Neural progenitor cell (in vitro differentiated cells): ENCODE results near the gene GSTK1. TPM values are rescaled to one million over a fixed set of nuclear protein-coding genes. Genes with fewer than 3 reads are reported as not detected.

Experiments
- DNase-seq: peaks from one replicate; pipeline ENCODE4 v3.0.0-alpha.2; 2016; ENCODE audit warnings: low spot score
- H2AFZ ChIP-seq: fragments of 200-600 bp; sonication (generic); replicated peaks from 2 replicates; pipeline ENCODE4 v1.6.1; 2016; ENCODE audit warnings: antibody characterized with exemption
- H3F3A ChIP-seq: fragments of 200-600 bp; sonication (generic); 2 replicates; pipeline ENCODE4 v1.6.1; 2016; ENCODE audit warnings: antibody characterized with exemption, low read depth
- H3K27ac ChIP-seq: fragments of 200-600 bp; sonication (generic); 2 replicates; pipeline ENCODE4 v1.5.1; 2016; ENCODE audit warnings: mild to moderate bottlenecking
- H3K27me3 ChIP-seq: fragments of 200-600 bp; sonication (generic); 2 replicates; pipeline ENCODE4 v1.6.1; 2016; ENCODE audit warnings: mild to moderate bottlenecking, moderate library complexity
- H3K36me3 ChIP-seq: fragments of 200-600 bp; sonication (generic); 2 replicates; pipeline ENCODE4 v1.5.1; 2016
- H3K4me1 ChIP-seq: fragments of 200-600 bp; sonication (generic); 2 replicates; pipeline ENCODE4 v1.6.1; 2016; ENCODE audit warnings: mixed run types
- H3K4me2 ChIP-seq: fragments of 200-600 bp; sonication (generic); 2 replicates; pipeline ENCODE4 v1.6.1; 2016
- H3K4me3 ChIP-seq: fragments of 200-600 bp; sonication (generic); 2 replicates; pipeline ENCODE4 v1.5.1; 2016
- H3K79me2 ChIP-seq: fragments of 200-600 bp; sonication (generic); 2 replicates; pipeline ENCODE4 v1.6.1; 2016; ENCODE audit warnings: low read depth
- H3K9ac ChIP-seq: fragments of 200-600 bp; sonication (generic); 2 replicates; pipeline ENCODE4 v1.6.1; 2016
- H3K9me3 ChIP-seq: fragments of 200-600 bp; sonication (generic); 2 replicates; pipeline ENCODE4 v1.5.1; 2016; ENCODE audit warnings: low read depth
- H4K20me1 ChIP-seq: fragments of 200-600 bp; sonication (generic); 2 replicates; pipeline ENCODE4 v1.6.1; 2016; ENCODE audit warnings: low read depth
- H3K27ac Mint-ChIP-seq: 3 replicates; pipeline ENCODE4 v1.8.0; 2021; ENCODE audit warnings: mixed read lengths
- H3K27me3 Mint-ChIP-seq: 2 replicates; pipeline ENCODE4 v1.8.0; 2022; ENCODE audit warnings: low read depth, mild to moderate bottlenecking, inconsistent platforms, moderate library complexity, mixed read lengths; ENCODE audit not compliant: insufficient read depth
- H3K36me3 Mint-ChIP-seq: 3 replicates; pipeline ENCODE4 v1.8.0; 2021; ENCODE audit warnings: mixed read lengths
- H3K4me1 Mint-ChIP-seq: 3 replicates; pipeline ENCODE4 v1.8.0; 2021; ENCODE audit warnings: mixed read lengths
- H3K4me3 Mint-ChIP-seq: 3 replicates; pipeline ENCODE4 v1.8.0; 2021; ENCODE audit warnings: mild to moderate bottlenecking, moderate library complexity, mixed read lengths
- H3K9me3 Mint-ChIP-seq: 3 replicates; pipeline ENCODE4 v1.8.0; 2020; ENCODE audit warnings: mixed read lengths
- EZH2 ChIP-seq: fragments of 200-600 bp; sonication (generic); IDR thresholded peaks from 2 replicates; pipeline ENCODE4 v1.6.1; 2017; ENCODE audit warnings: antibody characterized with exemption, mild to moderate bottlenecking, moderate library complexity
- EZH2phosphoT487 ChIP-seq: fragments of 200-600 bp; sonication (generic); IDR thresholded peaks from 2 replicates; pipeline ENCODE4 v1.6.1; 2017; ENCODE audit warnings: antibody characterized with exemption
- total RNA-seq: library from RNA; depleted of rRNA; stranded (reverse); fragments of >200 nt; gene quantifications from 2 replicates; pipeline ENCODE4 v1.2.3, GENCODE V29; 2015; ENCODE audit warnings: low replicate concordance
- TF ChIP-seq, protein P1 (sequence below): fragments of 200-600 bp; sonication (generic); IDR thresholded peaks from 2 replicates; pipeline ENCODE4 v1.5.1; 2017; ENCODE audit warnings: antibody characterized with exemption, mild to moderate bottlenecking

The GSTK1 gene
- total RNA-seq, 1 donor from 2014 or later: 45.3 TPM

DNA sequence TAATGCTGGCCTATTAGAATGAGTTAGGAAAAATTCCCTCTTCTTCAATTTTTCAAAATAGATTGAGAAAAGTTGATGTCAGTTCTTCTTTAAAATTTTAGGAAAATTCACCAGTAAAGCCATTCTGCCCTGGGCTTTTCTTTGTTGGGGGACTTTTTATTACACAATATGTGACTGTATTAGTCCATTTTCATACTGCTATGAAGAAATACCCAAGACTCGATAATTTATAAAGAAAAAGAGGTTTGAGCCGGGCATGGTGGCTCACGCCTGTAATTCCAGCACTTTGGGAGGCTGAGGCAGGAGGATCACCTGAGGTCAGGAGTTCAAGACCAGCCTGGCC lies 28.7 kb upstream of the GSTK1 start:
- Histone ChIP-seq H3K27me3 (peaks cover 13% of the 10 kb centered on the region), H3K4me2 (no peak overlapping the region)

DNA sequence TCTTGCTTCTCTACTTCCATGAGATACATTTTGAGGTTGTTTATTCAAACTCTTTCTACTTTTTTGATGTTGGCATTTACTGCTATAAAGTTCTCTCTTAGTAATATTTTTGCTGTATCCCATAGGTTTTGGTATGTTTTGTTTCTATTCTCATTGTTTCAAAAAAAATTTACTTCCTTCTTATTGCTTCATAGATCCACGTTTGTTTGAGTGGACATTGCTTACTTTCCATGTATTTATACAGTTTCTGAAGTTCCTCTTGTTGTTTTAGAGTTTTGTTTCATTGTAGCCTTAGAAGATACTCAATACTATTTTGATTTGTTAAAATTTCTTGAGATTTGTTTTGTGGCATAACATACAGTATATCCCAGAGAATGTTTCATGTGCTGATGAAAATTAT lies 27.7 kb upstream of the GSTK1 start:
- H4K20me1 ChIP-seq: no peaks in the 10 kb centered on the region
- H3K4me1 Mint-ChIP-seq: no peaks in the 10 kb centered on the region
- H3K79me2 ChIP-seq: no peaks in the 10 kb centered on the region
- H3K27ac Mint-ChIP-seq: no peak overlapping the region
- H3K9me3 ChIP-seq: peaks cover 10% of the 10 kb centered on the region
- no peak for TF ChIP-seq EZH2
- no peak for TF ChIP-seq EZH2phosphoT487
- TF ChIP-seq, protein P1, sequence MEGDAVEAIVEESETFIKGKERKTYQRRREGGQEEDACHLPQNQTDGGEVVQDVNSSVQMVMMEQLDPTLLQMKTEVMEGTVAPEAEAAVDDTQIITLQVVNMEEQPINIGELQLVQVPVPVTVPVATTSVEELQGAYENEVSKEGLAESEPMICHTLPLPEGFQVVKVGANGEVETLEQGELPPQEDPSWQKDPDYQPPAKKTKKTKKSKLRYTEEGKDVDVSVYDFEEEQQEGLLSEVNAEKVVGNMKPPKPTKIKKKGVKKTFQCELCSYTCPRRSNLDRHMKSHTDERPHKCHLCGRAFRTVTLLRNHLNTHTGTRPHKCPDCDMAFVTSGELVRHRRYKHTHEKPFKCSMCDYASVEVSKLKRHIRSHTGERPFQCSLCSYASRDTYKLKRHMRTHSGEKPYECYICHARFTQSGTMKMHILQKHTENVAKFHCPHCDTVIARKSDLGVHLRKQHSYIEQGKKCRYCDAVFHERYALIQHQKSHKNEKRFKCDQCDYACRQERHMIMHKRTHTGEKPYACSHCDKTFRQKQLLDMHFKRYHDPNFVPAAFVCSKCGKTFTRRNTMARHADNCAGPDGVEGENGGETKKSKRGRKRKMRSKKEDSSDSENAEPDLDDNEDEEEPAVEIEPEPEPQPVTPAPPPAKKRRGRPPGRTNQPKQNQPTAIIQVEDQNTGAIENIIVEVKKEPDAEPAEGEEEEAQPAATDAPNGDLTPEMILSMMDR: no peak
- H2AFZ ChIP-seq: no peak overlapping the region
- H3K27ac ChIP-seq: no peak overlapping the region
- DNase-seq: no peak
- peaks cover 11% of the 10 kb centered on the region for H3K9me3 Mint-ChIP-seq
- H3K4me1 ChIP-seq: no peaks in the 10 kb centered on the region
- no peak overlapping the region for H3K4me2 ChIP-seq
- H3K36me3 ChIP-seq: no peaks in the 10 kb centered on the region
- H3K27me3 Mint-ChIP-seq: no peaks in the 10 kb centered on the region
- H3K4me3 ChIP-seq: no peak overlapping the region
- no peaks in the 10 kb centered on the region for H3F3A ChIP-seq
- H3K4me3 Mint-ChIP-seq: no peak overlapping the region
- H3K36me3 Mint-ChIP-seq: no peaks in the 10 kb centered on the region
- peaks cover 13% of the 10 kb centered on the region for H3K27me3 ChIP-seq
- H3K9ac ChIP-seq: no peak overlapping the region

More for the DNA sequence above, 28.7 kb upstream of the GSTK1 start:
- no peaks in the 10 kb centered on the region for H3K27me3 Mint-ChIP-seq
- H3K36me3 Mint-ChIP-seq: no peaks in the 10 kb centered on the region
- Histone ChIP-seq H3K9ac (no peak overlapping the region), H3K4me3 (no peak overlapping the region), H3F3A (peaks cover 2% of the 10 kb centered on the region), H3K9me3 (peaks cover 10% of the 10 kb centered on the region), H3K79me2 (no peaks in the 10 kb centered on the region), H3K36me3 (no peaks in the 10 kb centered on the region), H4K20me1 (no peaks in the 10 kb centered on the region), H3K27ac (no peak overlapping the region), H2AFZ (no peak overlapping the region), H3K4me1 (peaks cover 4% of the 10 kb centered on the region)
- TF ChIP-seq EZH2phosphoT487 (no peak), EZH2 (no peak)
- TF ChIP-seq, protein P1: no peak
- peaks cover 11% of the 10 kb centered on the region for H3K9me3 Mint-ChIP-seq
- H3K4me1 Mint-ChIP-seq: no peaks in the 10 kb centered on the region
- H3K27ac Mint-ChIP-seq: no peak overlapping the region
- no peak for DNase-seq
- no peak overlapping the region for H3K4me3 Mint-ChIP-seq

DNA sequence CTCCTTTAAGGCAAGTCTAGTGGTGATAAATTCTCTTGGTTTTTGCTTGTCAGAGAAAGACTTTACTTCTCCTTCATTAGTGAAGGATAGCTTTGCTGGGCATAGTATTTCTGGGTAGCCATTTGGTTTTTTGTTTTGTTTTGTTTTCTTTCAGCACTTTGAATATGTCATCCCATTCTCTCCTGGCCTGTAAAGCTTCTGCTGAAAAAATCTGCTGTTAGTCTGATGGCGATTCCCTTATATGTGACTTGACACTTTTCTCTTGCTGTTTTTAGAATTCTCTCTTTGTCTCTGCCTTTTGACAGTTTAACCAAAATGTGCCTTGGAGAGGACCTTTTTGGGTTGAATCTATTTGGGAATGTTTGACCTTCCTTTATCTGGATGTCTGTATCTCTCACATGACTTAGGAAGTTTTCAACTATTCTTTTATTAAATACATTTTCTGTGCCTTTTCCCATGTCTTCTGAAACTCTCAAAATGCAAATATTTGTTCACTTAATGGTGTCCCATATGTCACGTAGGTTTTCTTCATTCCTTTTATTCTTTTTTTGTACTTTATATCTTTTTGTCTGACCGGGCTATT lies 26.7 kb upstream of the GSTK1 start:
- H3K4me2 ChIP-seq: no peak overlapping the region
- H3K27ac ChIP-seq: no peak overlapping the region
- no peaks in the 10 kb centered on the region for H3F3A ChIP-seq
- H2AFZ ChIP-seq: no peak overlapping the region
- H3K4me3 ChIP-seq: no peak overlapping the region
- TF ChIP-seq EZH2 (no peak), EZH2phosphoT487 (no peak)
- TF ChIP-seq, protein P1: no peak
- peaks cover 10% of the 10 kb centered on the region for H3K9me3 ChIP-seq
- H3K27me3 ChIP-seq: peaks cover 21% of the 10 kb centered on the region
- no peaks in the 10 kb centered on the region for H3K27me3 Mint-ChIP-seq
- peaks cover 5% of the 10 kb centered on the region for H3K4me1 Mint-ChIP-seq
- no peak overlapping the region for H3K4me3 Mint-ChIP-seq
- no peaks in the 10 kb centered on the region for H3K36me3 Mint-ChIP-seq
- DNase-seq: no peak
- H3K9ac ChIP-seq: no peak overlapping the region
- peaks cover 11% of the 10 kb centered on the region for H3K9me3 Mint-ChIP-seq
- no peaks in the 10 kb centered on the region for H3K79me2 ChIP-seq
- no peak overlapping the region for H3K27ac Mint-ChIP-seq
- no peaks in the 10 kb centered on the region for H3K36me3 ChIP-seq
- H4K20me1 ChIP-seq: no peaks in the 10 kb centered on the region
- H3K4me1 ChIP-seq: no peaks in the 10 kb centered on the region
